IMR-90 (cell line): ENCODE results near the gene NOD2. TPM values are rescaled to one million over a fixed set of nuclear protein-coding genes. Genes with fewer than 3 reads are reported as not detected.

ENCODE experiments used
- ATAC-seq: fragments of 200-7000 bp; cut with Tn5 transposase; 2 replicates; pipeline ENCODE4 v1.9.1; 2020; ENCODE audit warnings: low read depth, mild to moderate bottlenecking, moderate library complexity
- BruUV-seq: library from RNA; stranded (reverse); fragments of 400-500 nt; replicated peaks from 2 replicates; lab custom pipeline; 2021; lab: Mats Ljungman, UMichigan
- CTCF ChIA-PET: fragments of 300-600 bp; formaldehyde crosslinking; extraction: SDS; loops from one replicate; lab custom pipeline; 2021; ENCODE audit warnings: antibody characterized with exemption; lab: Yijun Ruan, JAX
- POLR2A ChIA-PET: fragments of 300-600 bp; sonication (Branson Sonifier 250); formaldehyde crosslinking; loops from one replicate; lab custom pipeline; 2022; ENCODE audit warnings: antibody characterized with exemption; ENCODE audit not compliant: unreplicated experiment; lab: Charles Lee
- DNase-seq: peaks from one replicate; pipeline ENCODE4 v3.0.0; 2013
- H2AFZ ChIP-seq: replicated peaks from 2 replicates; pipeline ENCODE3; 2013; ENCODE audit warnings: low read length, mild to moderate bottlenecking; ENCODE audit not compliant: poor library complexity
- H2AK5ac ChIP-seq: 2 replicates; pipeline ENCODE4 v1.6.1; 2013; ENCODE audit warnings: low read depth, low read length, inconsistent platforms
- H2AK9ac ChIP-seq: replicated peaks from 2 replicates; pipeline ENCODE3; 2013; ENCODE audit warnings: mild to moderate bottlenecking, low read depth, low read length, moderate library complexity; ENCODE audit not compliant: poor library complexity
- H2BK120ac ChIP-seq: 2 replicates; pipeline ENCODE4 v1.6.1; 2013; ENCODE audit warnings: low read depth, low read length, inconsistent platforms
- H2BK15ac ChIP-seq: 3 replicates; pipeline ENCODE4 v1.6.1; 2013; ENCODE audit warnings: low read depth, low read length, inconsistent platforms
- H2BK20ac ChIP-seq: 2 replicates; pipeline ENCODE4 v1.6.1; 2013; ENCODE audit warnings: low read depth, mild to moderate bottlenecking, inconsistent platforms, low read length, moderate library complexity
- H2BK5ac ChIP-seq: 2 replicates; pipeline ENCODE4 v1.6.1; 2013; ENCODE audit warnings: mild to moderate bottlenecking, low read depth, low read length, inconsistent platforms; ENCODE audit not compliant: poor library complexity, severe bottlenecking
- H3K14ac ChIP-seq: replicated peaks from 2 replicates; pipeline ENCODE4 v1.6.1; 2013; ENCODE audit warnings: low read depth, low read length, inconsistent platforms
- H3K18ac ChIP-seq: 2 replicates; pipeline ENCODE4 v1.6.1; 2013; ENCODE audit warnings: low read depth, low read length, control low read depth
- H3K23ac ChIP-seq: 2 replicates; pipeline ENCODE4 v1.6.1; 2013; ENCODE audit warnings: low read depth, low read length, inconsistent platforms
- H3K27ac ChIP-seq: 2 replicates; pipeline ENCODE4 v1.5.1; 2013; ENCODE audit warnings: mild to moderate bottlenecking, control low read depth, low read length; ENCODE audit not compliant: insufficient read depth
- H3K27me3 ChIP-seq: 2 replicates; pipeline ENCODE4 v1.6.1; 2013; ENCODE audit warnings: low read length; ENCODE audit not compliant: control insufficient read depth, insufficient read depth
- H3K36me3 ChIP-seq: 2 replicates; pipeline ENCODE4 v1.6.1; 2013; ENCODE audit warnings: low read length, mixed read lengths; ENCODE audit not compliant: control insufficient read depth, insufficient read depth
- H3K4ac ChIP-seq: 2 replicates; pipeline ENCODE4 v1.6.1; 2013; ENCODE audit warnings: low read depth, low read length, inconsistent platforms
- H3K4me1 ChIP-seq: 2 replicates; pipeline ENCODE4 v1.6.1; 2013; ENCODE audit warnings: low read length, mixed read lengths; ENCODE audit not compliant: control insufficient read depth, insufficient read depth
- H3K4me2 ChIP-seq: 2 replicates; pipeline ENCODE4 v1.6.1; 2013; ENCODE audit warnings: low read depth, mild to moderate bottlenecking, control low read depth, low read length, moderate library complexity
- H3K4me3 ChIP-seq: 2 replicates; pipeline ENCODE4 v1.5.1; 2013; ENCODE audit warnings: low read depth, mild to moderate bottlenecking, control low read depth, low read length, moderate library complexity; ENCODE audit not compliant: insufficient read depth
- H3K56ac ChIP-seq: 2 replicates; pipeline ENCODE4 v1.6.1; 2013; ENCODE audit warnings: low read length, inconsistent platforms; ENCODE audit not compliant: insufficient read depth; ENCODE audit errors: extremely low read depth
- H3K79me1 ChIP-seq, 2 experiments: 2 replicates each; pipeline ENCODE4 v1.6.1; 2013; ENCODE audit warnings: low read length in 2 of 2, inconsistent platforms in 1 of 2, low read depth in 1 of 2
- H3K9ac ChIP-seq: 2 replicates; pipeline ENCODE4 v1.6.1; 2013; ENCODE audit warnings: low read depth, low read length, control low read depth
- H3K9me1 ChIP-seq: 2 replicates; pipeline ENCODE4 v1.6.1; 2013; ENCODE audit warnings: low read length, inconsistent platforms; ENCODE audit not compliant: insufficient read depth
- H3K9me3 ChIP-seq: 2 replicates; pipeline ENCODE4 v1.6.1; 2013; ENCODE audit warnings: low read length; ENCODE audit not compliant: control insufficient read depth, insufficient read depth
- H4K20me1 ChIP-seq: 2 replicates; pipeline ENCODE4 v1.6.1; 2013; ENCODE audit warnings: low read length, inconsistent platforms; ENCODE audit not compliant: insufficient read depth
- H4K5ac ChIP-seq: 2 replicates; pipeline ENCODE4 v1.6.1; 2013; ENCODE audit warnings: mild to moderate bottlenecking, low read depth, low read length, control low read depth
- H4K8ac ChIP-seq, 2 experiments: 2 replicates each; pipeline ENCODE4 v1.6.1; 2013; ENCODE audit warnings: low read depth in 2 of 2, low read length in 2 of 2, control low read depth in 1 of 2, inconsistent platforms in 1 of 2
- H4K91ac ChIP-seq: 2 replicates; pipeline ENCODE4 v1.6.1; 2013; ENCODE audit warnings: low read depth, low read length, inconsistent platforms; ENCODE audit not compliant: insufficient read depth
- CEBPB ChIP-seq: IDR thresholded peaks from 2 replicates; pipeline ENCODE4 v1.6.1; 2012; ENCODE audit warnings: low read depth, low read length, improper control_type of control experiment
- MXI1 ChIP-seq: IDR thresholded peaks from 2 replicates; pipeline ENCODE4 v1.6.1; 2012; ENCODE audit warnings: low read depth, mild to moderate bottlenecking, low read length, moderate library complexity, borderline replicate concordance
- RFX5 ChIP-seq: IDR thresholded peaks from 2 replicates; pipeline ENCODE4 v1.8.0; 2012; ENCODE audit warnings: low read depth, mild to moderate bottlenecking, low read length, moderate library complexity
- WGBS, 2 experiments: methylation state at CpG; one replicate each; pipeline versions ENCODE4 v1.1.5 to v1.1.7; 2013; ENCODE audit warnings: missing lambda C conversion rate in 2 of 2; ENCODE audit not compliant: insufficient read length in 1 of 2; ENCODE audit errors: extremely low coverage in 2 of 2; 5-methylcytosine and 5-hydroxymethylcytosine counted together
- dilution Hi-C: fragments of 300-500 bp; cut with HindIII; formaldehyde crosslinking; loops from one replicate; pipeline ENCODE4 v1.14.3; 2018; ENCODE audit warnings: low sequenced_read_pairs; ENCODE audit not compliant: unreplicated experiment
- in situ Hi-C: fragments of 300-500 bp; cut with MboI; formaldehyde crosslinking; loops from 3 replicates; pipeline ENCODE4 v1.14.3; 2019; ENCODE audit warnings: low sequenced_read_pairs, inconsistent platforms, mixed read lengths
- intact Hi-C: fragments of 100-400 bp; cut with micrococcal nuclease; formaldehyde crosslinking; loops from 2 replicates; pipeline ENCODE4 v1.10.0; 2022
- polyA plus RNA-seq, 3 experiments: library from polyadenylated mRNA; depleted of rRNA; stranded (reverse); fragments of >200 nt; gene quantifications; 2 replicates each; pipeline ENCODE4 v1.2.3, GENCODE V29; 2012; ENCODE audit warnings: low replicate concordance in 1 of 3
- total RNA-seq: library from RNA; depleted of rRNA; stranded (reverse); fragments of >200 nt; gene quantifications from 2 replicates; pipeline ENCODE4 v1.2.3, GENCODE V29; 2012

Gene NOD2
- total and polyA plus RNA-seq, 2 of the 4 experiments (the other 2 are of a cell fraction): not detected

GRCh38 chr16:50688083-50688482 is 5.3 kb upstream of the NOD2 start:
- Histone ChIP-seq H2AFZ (no peak overlapping the region), H2BK20ac (no peak overlapping the region), H2AK5ac (no peak overlapping the region), H3K14ac (no peak overlapping the region), H3K4me3 (no peak overlapping the region), H2BK5ac (no peak overlapping the region), H3K23ac (no peak overlapping the region), H3K36me3 (no peaks in the 10 kb centered on the region), H3K79me1 (no peaks in the 10 kb centered on the region), H2AK9ac (no peak overlapping the region), H3K27ac (no peak overlapping the region), H4K5ac (no peak overlapping the region), H4K91ac (no peak overlapping the region), H3K18ac (no peak overlapping the region), H3K27me3 (peaks cover 15% of the 10 kb centered on the region), H3K9ac (no peak overlapping the region), H3K9me1 (0 out of 2 replicates have a peak, but pooled peaks cover 4% of the 10 kb centered on the region), H4K8ac (no peak overlapping the region), H3K4me1 (no peaks in the 10 kb centered on the region), H3K4me2 (no peak overlapping the region), H3K4ac (no peak overlapping the region), H3K56ac (no peak overlapping the region), H4K20me1 (no peaks in the 10 kb centered on the region), H3K9me3 (no peaks in the 10 kb centered on the region), H2BK15ac (no peak overlapping the region), H2BK120ac (no peak overlapping the region)
- DNase-seq: no peak
- ChIA-PET CTCF (no interaction called here), POLR2A (no interaction called here)
- no peak for ATAC-seq
- in situ Hi-C loops (loop anchor here (10.0 kb wide), 1 partner anchor 117 kb away; no protein-coding TSS in a partner anchor), intact Hi-C loops (no loop called here), dilution Hi-C loops (no loop called here)
- BruUV-seq: no TSS peak
- TF ChIP-seq MXI1: no peak
- TF ChIP-seq RFX5: no peak
- no peak for TF ChIP-seq CEBPB
- 25% methylated on average over 4 of the region's 12 CpGs; no CpG with 5 or more reads in 1 of the 2 experiments for WGBS, 2 experiments
